IPS DF 19.7 (cell line): ENCODE data around the gene TCEAL6.
"Not testable (repeated sequence)": the region's sequence is repeated elsewhere in the genome, so short reads cannot be mapped to it uniquely, and the experiment has no call there.

Experiments used
- DNase-seq: peaks from one replicate; pipeline ENCODE4 v3.0.0-alpha.2; 2013; ENCODE audit warnings: low read depth, low spot score

Gene TCEAL6

DNA sequence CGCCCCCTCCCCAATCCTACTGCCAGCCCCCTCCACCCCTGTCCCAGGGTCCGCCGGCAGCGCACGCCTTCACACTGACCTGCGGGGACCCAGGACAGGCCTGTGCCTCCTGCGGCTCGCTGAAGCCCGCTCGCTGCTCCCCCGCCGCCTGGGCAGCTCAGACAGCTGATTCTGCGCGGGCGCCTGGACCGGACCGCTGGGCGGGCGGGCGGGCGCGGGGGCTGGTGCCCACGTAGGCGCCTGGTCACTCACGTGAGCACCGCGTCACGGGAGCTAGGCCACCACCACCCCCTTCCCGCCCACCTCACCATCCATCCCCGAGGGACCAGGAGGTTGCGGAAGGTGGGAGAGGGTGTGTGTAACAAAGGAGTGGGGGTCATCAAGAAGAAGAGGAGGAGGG is at the start of gene TCEAL6:
TCEAL6 (minus strand) TSS at position 208 of the 400 bp plus-strand sequence.
- DNase-seq = not testable (repeated sequence)

DNA sequence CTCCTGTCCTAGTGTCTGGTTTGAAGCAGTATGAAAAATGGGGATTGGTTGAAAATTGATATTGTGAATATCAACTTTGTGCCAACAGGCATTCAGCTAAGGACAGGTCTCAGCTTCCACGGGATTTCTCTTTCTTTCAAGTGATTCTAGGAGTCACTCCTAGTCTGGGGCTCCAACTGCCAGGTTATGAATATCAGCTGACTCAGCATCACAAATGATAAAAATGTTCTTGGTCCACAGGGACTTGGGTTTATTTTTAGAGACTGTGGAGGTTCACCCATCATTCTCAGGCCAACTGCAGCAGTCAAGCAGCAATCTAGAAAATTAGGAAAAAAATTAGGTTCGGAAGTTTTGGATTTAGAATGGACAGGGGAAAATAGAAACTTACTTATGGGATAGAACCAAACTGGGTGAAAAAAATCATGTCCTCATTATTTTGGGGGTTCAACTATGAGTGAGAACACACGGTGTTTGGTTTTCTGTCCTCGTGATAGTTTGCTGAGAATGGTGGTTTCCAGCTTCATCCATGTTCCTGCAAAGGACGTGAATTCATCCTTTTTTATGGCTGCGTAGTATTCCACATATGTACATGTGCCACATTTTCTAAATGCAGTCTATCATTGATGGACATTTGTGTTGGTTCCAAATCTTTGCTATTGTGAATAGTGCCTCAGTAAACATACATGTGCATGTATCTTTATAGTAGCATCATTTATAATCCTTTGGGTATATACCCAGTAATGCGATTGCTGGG is 43.9 kb upstream of the TCEAL6 start:
- no peak for DNase-seq

DNA sequence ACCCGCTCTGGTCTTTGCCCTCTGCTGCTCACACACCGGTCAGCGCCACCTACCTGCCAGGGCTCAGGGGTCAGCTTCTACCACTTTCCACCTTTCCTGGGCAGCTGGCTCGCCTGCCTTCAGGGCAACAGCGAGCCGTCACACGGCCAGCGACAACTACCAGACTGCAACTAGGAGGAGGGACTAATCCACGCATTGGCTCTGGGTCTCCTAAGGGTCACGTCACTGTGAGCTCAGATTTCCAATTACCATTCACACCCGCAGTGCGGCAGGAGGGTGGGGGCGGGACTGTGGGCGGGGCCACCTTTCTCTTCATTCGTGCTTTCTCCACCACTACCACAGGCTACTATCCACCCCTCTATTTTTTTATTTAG is 13.5 kb upstream of the TCEAL6 start, which contains the start of gene BEX5:
BEX5 (minus strand) TSS at position 172 of the 374 bp plus-strand sequence. CDS start 1,712 bp downstream, outside the sequence.
- peak; percentile 40 for DNase-seq

DNA sequence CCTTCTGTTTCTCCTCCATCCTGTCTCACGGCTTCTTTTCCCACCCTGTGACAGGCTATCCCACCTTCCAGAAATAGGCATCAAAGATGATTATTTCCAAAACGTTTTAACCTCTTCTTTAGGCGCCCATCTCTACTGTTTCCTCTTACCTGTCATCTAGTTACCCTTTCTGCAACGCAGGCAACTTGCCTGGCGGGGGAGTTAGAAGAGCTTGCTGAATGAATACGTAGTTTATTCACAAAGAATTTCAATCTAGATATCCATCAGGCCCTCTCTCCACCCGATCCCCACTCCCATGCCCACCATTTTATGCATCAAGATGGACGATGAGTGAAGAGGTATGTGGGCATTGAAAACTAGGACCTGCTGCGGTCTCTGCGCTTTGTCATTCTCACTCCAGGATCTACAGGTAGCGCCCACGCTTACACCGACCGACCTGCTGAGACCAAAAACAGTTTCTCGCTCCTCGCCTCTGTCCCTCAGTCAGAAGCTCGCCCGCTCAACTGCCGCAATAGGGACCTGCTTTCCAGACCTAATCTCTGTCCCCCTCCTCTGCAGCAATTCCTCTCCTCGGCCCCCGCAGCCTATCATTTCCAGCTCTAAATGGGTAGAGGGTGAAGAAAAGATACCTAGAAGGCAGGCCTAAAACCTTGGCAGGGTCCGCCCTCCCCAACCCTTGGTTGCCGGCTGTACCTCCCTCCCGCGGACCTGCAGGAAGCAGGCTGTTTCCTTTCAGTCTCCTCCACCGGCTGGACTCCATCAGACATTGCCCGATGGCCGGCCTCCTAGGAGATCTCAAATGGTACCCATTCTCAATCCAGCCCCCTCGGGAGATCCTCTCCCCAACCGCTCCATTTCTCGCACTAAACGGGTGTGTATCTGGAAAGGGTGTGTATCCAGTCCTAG is 12.9 kb upstream of the TCEAL6 start:
- DNase-seq = no peak

DNA sequence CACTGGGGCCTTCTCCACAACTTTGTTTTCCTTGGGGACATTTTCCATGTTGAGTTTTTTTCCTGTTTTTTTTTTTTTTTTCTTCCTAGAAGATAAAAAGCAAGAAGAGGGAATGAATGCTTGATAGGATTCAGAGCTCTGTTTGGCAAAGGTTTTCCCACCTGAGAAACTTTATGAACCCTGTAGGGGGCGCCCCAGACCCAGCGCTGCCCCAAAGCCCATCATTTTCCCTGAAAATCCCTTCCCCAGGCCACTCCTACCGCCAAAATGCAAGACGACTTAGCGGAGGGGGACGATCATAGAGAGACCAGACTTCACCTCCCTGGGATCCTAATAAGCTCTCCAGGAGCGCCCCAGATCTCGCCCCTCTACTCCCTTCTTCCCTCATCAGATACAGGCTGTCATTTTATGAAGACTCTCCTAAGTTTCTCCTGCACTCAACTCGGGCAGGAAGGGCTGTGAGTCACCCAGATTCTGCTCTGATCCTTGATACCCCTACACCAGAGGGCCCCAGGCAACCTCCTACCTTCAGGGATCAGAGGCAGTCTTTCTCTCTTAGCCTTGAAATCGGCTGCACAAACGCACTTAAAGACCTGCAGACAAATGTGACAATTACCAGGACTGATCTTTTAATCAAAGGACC is 12.1 kb upstream of the TCEAL6 start:
- DNase-seq = no peak

DNA sequence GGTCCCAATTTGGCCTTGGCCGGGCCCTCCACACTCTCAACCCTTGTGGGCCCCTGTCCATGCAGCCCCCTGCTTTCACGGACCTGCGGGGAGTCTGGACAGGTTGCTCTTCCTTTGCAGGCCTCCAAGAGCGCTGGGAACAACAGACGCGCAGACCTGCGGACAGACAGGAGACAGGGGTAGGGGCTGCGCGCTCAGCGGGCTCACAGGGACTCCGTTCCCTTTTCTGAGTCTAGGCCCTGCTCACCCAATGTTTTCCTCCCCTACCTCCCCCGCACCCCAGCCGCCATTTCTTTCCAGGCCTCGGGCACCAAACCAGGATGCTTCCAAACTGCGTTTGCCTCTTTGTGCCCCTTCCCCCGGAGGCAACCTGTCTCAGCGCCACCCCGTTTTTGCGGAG is 650 bp downstream of the TCEAL6 start:
- DNase-seq = not testable (repeated sequence)

DNA sequence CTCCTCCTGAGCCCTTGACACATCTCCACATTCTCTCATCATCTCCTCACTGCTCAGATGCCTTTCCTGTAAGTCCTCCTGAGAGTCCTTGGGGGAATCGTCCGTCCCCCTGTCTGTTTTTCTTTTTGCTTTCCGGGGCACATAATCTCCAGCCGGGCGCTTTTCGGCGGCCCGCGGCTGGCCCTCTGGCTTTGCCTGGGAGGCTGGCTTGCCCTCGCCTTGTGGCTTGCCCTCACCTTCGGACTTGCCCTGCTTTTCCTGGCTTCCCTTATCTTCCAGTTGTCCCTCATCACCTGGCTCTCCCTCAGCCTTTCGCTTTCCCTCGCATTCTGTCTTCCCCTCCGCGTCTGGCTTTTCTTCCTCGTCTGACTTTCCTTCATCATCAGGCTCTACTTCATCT is 1.4 kb downstream of the TCEAL6 start:
- DNase-seq = not testable (repeated sequence)

DNA sequence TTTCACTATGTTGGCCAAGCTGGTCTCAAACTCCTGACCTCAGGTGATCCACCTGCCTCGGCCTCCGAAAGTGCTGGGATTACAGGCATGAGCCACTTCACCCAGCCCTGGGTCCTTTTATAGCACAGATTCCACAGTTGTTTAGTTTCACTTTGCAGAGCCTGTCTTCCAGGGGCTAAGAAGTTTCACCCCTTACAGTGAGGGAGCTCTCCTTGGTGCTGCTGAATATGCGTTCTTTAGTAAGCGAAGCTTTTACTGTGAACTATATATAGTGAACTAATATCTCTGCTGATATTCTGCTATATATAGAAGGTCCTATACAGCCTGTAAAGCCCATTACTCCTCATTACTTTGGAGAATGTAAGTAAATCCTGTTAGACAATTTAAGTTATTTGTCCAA is 4.2 kb downstream of the TCEAL6 start:
- DNase-seq = no peak

DNA sequence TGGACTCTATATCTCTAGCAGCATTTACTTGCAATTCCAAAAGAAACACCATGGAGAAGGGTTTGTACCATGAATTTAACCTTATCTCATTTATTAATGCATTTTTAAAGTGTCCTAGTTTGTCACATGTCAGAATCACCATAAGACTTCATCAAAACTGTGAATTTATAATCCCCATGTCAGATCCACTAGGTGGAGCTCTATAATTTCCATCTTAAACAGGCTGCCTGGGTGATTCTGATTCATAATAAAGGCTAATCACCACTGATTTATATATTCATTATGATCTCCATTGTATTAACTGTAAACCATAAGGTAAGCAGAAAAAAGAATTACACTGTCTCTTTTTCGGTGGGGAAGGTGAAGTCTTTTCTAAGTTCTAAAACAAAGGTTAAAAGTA is 12.8 kb downstream of the TCEAL6 start:
- DNase-seq = no peak

DNA sequence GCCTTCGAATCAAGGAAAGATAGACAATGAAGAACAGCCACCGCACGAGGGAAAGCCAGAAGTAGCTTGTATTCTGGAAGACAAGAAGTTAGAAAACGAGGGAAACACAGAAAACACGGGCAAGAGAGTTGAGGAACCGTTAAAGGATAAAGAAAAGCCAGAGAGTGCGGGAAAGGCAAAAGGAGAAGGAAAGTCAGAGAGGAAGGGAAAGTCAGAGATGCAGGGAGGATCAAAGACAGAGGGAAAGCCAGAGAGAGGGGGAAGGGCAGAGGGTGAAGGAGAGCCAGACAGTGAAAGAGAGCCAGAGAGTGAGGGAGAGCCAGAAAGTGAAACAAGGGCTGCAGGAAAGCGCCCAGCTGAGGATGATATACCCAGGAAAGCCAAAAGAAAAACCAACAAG is 15.4 kb downstream of the TCEAL6 start:
- no peak for DNase-seq

DNA sequence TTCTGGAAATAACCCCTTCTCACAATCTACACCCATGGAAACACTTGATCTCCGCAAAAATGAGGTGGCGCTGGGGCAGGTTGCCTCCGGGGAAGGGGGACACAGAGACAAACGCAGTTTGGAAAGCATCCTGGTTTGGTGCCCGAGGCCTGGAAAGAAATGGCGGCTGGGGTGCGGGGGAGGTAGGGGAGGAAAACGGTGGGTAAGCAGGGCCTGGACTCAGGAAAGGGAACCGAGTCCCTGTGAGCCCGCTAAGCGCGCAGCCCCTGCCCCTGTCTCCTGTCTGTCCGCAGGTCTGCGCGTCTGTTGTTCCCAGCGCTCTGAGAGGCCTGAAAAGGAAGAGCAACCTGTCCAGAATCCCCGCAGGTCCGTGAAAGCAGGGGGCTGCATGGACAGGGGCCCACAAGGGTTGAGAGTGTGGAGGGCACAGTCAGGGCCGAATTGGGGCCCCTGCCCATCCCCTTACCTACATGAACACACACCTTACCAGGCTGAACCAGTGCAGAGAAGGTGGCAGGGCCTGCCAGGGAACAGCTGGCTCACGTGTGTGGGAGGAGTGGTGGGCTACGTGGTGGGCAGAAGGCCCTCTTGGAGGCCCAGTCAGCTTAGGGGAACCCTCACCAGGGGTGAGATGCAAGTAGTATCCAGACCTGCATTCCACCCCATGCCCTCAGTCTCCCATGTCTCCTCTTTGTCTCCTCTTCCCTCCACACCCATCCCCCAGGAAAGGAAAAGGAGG is 16.0 kb downstream of the TCEAL6 start:
- DNase-seq = not testable (repeated sequence)

DNA sequence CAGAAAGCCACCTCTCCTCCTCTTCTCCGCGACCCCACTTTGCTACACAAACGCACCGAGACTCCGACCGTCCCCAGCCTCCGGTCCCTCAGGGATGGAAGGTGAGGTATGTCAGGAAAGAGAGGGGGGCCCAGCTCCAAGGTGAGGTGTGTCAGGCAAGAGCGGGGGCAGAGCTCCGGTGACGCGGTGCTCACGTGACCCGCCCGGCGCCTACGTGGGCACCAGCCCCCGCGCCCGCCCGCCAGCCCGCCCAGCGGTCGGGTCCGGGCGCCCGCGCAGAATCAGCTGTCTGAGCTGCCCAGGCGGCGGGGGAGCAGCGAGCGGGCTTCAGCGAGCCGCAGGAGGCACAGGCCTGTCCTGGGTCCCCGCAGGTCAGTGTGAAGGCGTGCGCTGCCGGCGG is 16.8 kb downstream of the TCEAL6 start, which contains the start of gene TCEAL2:
TCEAL2 (plus strand) TSS at position 244 of the 400 bp plus-strand sequence. CDS start 1,152 bp downstream, outside the sequence.
- DNase-seq = not testable (repeated sequence)

DNA sequence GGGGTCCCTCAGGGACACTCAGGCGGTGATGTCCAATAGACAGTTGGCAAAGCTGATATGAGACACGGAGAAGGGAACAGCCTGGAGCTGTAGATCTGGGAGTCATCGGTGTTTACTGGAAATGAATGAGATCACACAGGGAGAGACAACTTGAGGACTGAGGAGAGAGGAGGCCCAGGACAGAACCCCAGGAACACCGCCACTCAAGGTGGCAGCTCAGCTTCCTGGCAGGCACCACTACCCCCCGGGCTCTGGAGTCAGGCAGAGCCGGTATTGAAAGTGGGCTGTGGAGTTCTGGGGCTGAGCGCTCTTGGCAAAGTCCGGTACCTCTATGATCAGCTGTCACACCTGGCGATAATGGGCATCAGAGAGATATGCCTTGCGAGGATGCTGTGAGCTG is 17.3 kb downstream of the TCEAL6 start:
- DNase-seq = not testable (repeated sequence)

DNA sequence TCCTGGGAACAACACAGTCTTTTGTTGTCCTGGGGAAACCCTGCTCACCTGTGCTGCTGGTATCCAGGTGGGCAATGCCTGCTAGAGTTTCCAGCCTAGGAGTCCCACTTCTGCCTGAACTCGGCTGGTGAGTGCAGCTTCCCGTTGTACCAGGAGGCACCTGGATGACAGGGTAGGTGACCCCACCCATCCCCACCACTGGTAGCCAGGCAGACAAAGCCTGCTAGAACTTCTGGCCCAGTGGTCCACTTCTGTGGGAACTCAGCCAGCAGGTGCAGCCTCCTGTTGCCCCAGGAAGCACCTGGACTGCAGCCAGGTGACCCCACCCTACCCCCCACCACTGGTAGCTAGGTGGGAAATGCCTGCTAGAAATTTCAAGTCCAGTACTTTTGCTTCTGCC is 26.5 kb downstream of the TCEAL6 start:
- DNase-seq = no peak

DNA sequence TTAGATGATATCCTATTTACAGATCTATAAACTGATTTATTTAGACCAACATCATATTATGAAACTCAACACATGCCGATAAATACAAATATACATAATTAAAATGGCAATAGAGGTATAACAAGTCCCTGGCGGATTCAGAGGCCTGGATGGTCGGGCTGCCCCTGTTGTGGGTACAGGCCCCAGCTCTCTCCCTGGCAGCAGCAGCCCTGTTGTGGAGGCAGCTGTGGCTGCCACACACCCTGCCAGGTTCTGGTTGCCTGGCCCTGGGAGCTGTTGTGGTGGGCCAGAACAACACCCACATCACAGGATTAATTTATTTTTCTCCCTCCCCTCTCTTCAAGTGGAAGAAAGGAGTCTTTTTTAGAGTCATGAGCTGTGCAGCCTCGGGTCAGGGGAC is 28.9 kb downstream of the TCEAL6 start:
- DNase-seq = no peak
